ENCODE data around the gene PDE4D.

Gene PDE4D

GRCh38 chr5:59393585-59394420, 499.7 kb downstream of the PDE4D start:
- DNase-seq (ENCODE audit: extremely low spot score) = no peak
- no peak for TF ChIP-seq PKNOX1 (IDR thresholded peaks at IDR 0.05)
- TF ChIP-seq FOXM1 (IDR thresholded peaks at IDR 0.05; ENCODE audit: borderline replicate concordance) = no peak
- TF ChIP-seq FOXA1 (IDR thresholded peaks at IDR 0.05) = no peak
- no peak for TF ChIP-seq ZNF384 (IDR thresholded peaks at IDR 0.05)
- TF ChIP-seq SUZ12 (IDR thresholded peaks at IDR 0.05) = no peak
- no peak for TF ChIP-seq HDGF (IDR thresholded peaks at IDR 0.05; ENCODE audit: borderline replicate concordance)
- no peak for TF ChIP-seq BHLHE40 (IDR thresholded peaks at IDR 0.05; ENCODE audit: borderline replicate concordance)
- CTCF ChIA-PET = no interaction called here
- POLR2A ChIA-PET = no interaction called here

- TF ChIP-seq SP1 (IDR thresholded peaks at IDR 0.05) = no peak
- TF ChIP-seq PKNOX1 (IDR thresholded peaks at IDR 0.05) = no peak
- no peak for TF ChIP-seq HDGF (IDR thresholded peaks at IDR 0.05; ENCODE audit: borderline replicate concordance)
- TF ChIP-seq SUZ12 (IDR thresholded peaks at IDR 0.05) = no peak
- TF ChIP-seq FOXK2 (IDR thresholded peaks at IDR 0.05) = no peak
- TF ChIP-seq L3MBTL2 (conservative IDR thresholded peaks at IDR 0.05) = no peak
- TF ChIP-seq ZNF384 (IDR thresholded peaks at IDR 0.05) = no peak
- no peak for DNase-seq (ENCODE audit: extremely low spot score)
- CTCF ChIA-PET = no interaction called here
- POLR2A ChIA-PET = no interaction called here
These were observed 501.9 kb downstream of the PDE4D start for GRCh38 chr5:59391576-59391975.

- ChIA-PET POLR2A (no interaction called here), CTCF (no interaction called here)
- no peak for DNase-seq (ENCODE audit: extremely low spot score)
- TF ChIP-seq NFRKB (IDR thresholded peaks at IDR 0.05) = no peak
- no peak for TF ChIP-seq CTBP1 (IDR thresholded peaks at IDR 0.05; ENCODE audit: borderline replicate concordance)
- no peak for TF ChIP-seq FOXK2 (IDR thresholded peaks at IDR 0.05)
- no peak for TF ChIP-seq FOXA1 (IDR thresholded peaks at IDR 0.05)
- TF ChIP-seq L3MBTL2 (conservative IDR thresholded peaks at IDR 0.05) = no peak
- no peak for TF ChIP-seq ELF4 (IDR thresholded peaks at IDR 0.05)
- no peak for TF ChIP-seq SUZ12 (IDR thresholded peaks at IDR 0.05)
- TF ChIP-seq ARNT (IDR thresholded peaks at IDR 0.05) = no peak
- no peak for TF ChIP-seq ZNF384 (IDR thresholded peaks at IDR 0.05)
- TF ChIP-seq FOXM1 (IDR thresholded peaks at IDR 0.05; ENCODE audit: borderline replicate concordance) = no peak
- TF ChIP-seq SP1 (IDR thresholded peaks at IDR 0.05) = no peak
- no peak for TF ChIP-seq HDGF (IDR thresholded peaks at IDR 0.05; ENCODE audit: borderline replicate concordance)
These were observed 502.5 kb downstream of the PDE4D start for GRCh38 chr5:59390989-59391388.

GRCh38 chr5:59390074-59390659, 503.4 kb downstream of the PDE4D start:
- ChIA-PET POLR2A (no interaction called here), CTCF (interaction anchor here (1.5 kb wide), 1 partner anchor 410 kb away, joined by 4 read pairs; no protein-coding TSS in a partner anchor)
- DNase-seq (ENCODE audit: extremely low spot score) = no peak
- TF ChIP-seq FOXA1 (IDR thresholded peaks at IDR 0.05) (no peak), PKNOX1 (IDR thresholded peaks at IDR 0.05) (no peak), ARNT (IDR thresholded peaks at IDR 0.05) (no peak), FOXK2 (IDR thresholded peaks at IDR 0.05) (no peak), FOXM1 (IDR thresholded peaks at IDR 0.05; ENCODE audit: borderline replicate concordance) (no peak), BHLHE40 (IDR thresholded peaks at IDR 0.05; ENCODE audit: borderline replicate concordance) (no peak), NFRKB (IDR thresholded peaks at IDR 0.05) (no peak), ZNF384 (IDR thresholded peaks at IDR 0.05) (no peak), HDGF (IDR thresholded peaks at IDR 0.05; ENCODE audit: borderline replicate concordance) (no peak), L3MBTL2 (conservative IDR thresholded peaks at IDR 0.05) (no peak), SP1 (IDR thresholded peaks at IDR 0.05) (no peak)

GRCh38 chr5:59387127-59387526, 506.4 kb downstream of the PDE4D start:
- no peak for TF ChIP-seq FOXK2 (IDR thresholded peaks at IDR 0.05)
- TF ChIP-seq FOXA1 (IDR thresholded peaks at IDR 0.05) = no peak
- no peak for TF ChIP-seq HDGF (IDR thresholded peaks at IDR 0.05; ENCODE audit: borderline replicate concordance)
- TF ChIP-seq L3MBTL2 (conservative IDR thresholded peaks at IDR 0.05) = no peak
- TF ChIP-seq FOXM1 (IDR thresholded peaks at IDR 0.05; ENCODE audit: borderline replicate concordance) = no peak
- TF ChIP-seq ARNT (IDR thresholded peaks at IDR 0.05) = no peak
- TF ChIP-seq CTBP1 (IDR thresholded peaks at IDR 0.05; ENCODE audit: borderline replicate concordance) = no peak
- TF ChIP-seq NFRKB (IDR thresholded peaks at IDR 0.05) = no peak
- no peak for TF ChIP-seq SUZ12 (IDR thresholded peaks at IDR 0.05)
- TF ChIP-seq SP1 (IDR thresholded peaks at IDR 0.05) = no peak
- no peak for TF ChIP-seq ZNF384 (IDR thresholded peaks at IDR 0.05)
- TF ChIP-seq BHLHE40 (IDR thresholded peaks at IDR 0.05; ENCODE audit: borderline replicate concordance) = no peak
- ChIA-PET CTCF (interaction anchor here (0.6 kb wide), 1 partner anchor 137 kb away, joined by 3 read pairs; no protein-coding TSS in a partner anchor), POLR2A (no interaction called here)
- DNase-seq (ENCODE audit: extremely low spot score) = no peak

- ChIA-PET POLR2A (no interaction called here), CTCF (no interaction called here)
- TF ChIP-seq SP1 (IDR thresholded peaks at IDR 0.05) (no peak), ELF4 (IDR thresholded peaks at IDR 0.05) (no peak), CTBP1 (IDR thresholded peaks at IDR 0.05; ENCODE audit: borderline replicate concordance) (no peak), SUZ12 (IDR thresholded peaks at IDR 0.05) (no peak), PKNOX1 (IDR thresholded peaks at IDR 0.05) (no peak), TARDBP (IDR thresholded peaks at IDR 0.05) (no peak), HDGF (IDR thresholded peaks at IDR 0.05; ENCODE audit: borderline replicate concordance) (no peak), LEF1 (IDR thresholded peaks at IDR 0.05; ENCODE audit: borderline replicate concordance) (no peak), BHLHE40 (IDR thresholded peaks at IDR 0.05; ENCODE audit: borderline replicate concordance) (no peak), FOXM1 (IDR thresholded peaks at IDR 0.05; ENCODE audit: borderline replicate concordance) (no peak), ZNF384 (IDR thresholded peaks at IDR 0.05) (no peak), L3MBTL2 (conservative IDR thresholded peaks at IDR 0.05) (no peak), FOXA1 (IDR thresholded peaks at IDR 0.05) (no peak), NFRKB (IDR thresholded peaks at IDR 0.05) (no peak), ARNT (IDR thresholded peaks at IDR 0.05) (no peak), FOXK2 (IDR thresholded peaks at IDR 0.05) (no peak)
- DNase-seq (ENCODE audit: extremely low spot score) = no peak
These were observed 507.8 kb downstream of the PDE4D start for GRCh38 chr5:59385700-59386099.

Measured in HEK293T (cell line).